ENCODE measurements around the gene DIAPH3.
"Not testable (repeated sequence)": the region's sequence is repeated elsewhere in the genome, so short reads cannot be mapped to it uniquely, and the experiment has no call there.

Gene DIAPH3

DNA sequence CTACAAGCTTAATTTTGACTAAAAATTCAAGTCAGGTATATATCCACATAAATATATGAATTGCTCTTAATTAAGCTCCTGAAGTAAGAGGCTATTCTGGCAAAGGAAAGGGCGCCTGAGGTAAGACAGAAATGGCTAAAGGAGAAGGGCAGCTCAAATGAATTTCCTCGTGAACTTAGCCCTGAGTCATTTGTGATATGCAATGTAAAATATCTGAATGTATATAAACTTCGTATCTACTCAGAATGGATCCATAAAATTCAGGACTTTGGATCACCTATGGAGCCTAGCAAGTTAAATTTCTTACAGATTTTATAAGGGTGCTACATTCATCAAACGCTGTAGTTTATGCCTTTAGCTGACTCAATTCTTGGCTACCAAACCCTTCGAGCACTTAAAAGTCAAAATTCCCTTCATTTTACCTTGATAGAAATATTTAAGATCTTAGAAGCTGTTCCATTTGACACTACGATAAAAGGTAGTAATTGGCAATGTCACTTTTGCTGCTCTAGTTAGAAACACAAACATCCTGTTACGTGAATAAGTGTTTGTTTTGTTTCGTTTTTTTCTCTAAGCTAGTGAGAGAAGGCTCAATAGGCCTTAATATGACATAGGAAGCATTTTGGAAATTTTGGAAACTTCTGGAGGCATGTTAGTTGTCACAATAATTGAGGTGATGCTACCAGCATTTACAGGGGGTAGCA is 69.2 kb downstream of the DIAPH3 start:
- DNase-seq = no peak

DNA sequence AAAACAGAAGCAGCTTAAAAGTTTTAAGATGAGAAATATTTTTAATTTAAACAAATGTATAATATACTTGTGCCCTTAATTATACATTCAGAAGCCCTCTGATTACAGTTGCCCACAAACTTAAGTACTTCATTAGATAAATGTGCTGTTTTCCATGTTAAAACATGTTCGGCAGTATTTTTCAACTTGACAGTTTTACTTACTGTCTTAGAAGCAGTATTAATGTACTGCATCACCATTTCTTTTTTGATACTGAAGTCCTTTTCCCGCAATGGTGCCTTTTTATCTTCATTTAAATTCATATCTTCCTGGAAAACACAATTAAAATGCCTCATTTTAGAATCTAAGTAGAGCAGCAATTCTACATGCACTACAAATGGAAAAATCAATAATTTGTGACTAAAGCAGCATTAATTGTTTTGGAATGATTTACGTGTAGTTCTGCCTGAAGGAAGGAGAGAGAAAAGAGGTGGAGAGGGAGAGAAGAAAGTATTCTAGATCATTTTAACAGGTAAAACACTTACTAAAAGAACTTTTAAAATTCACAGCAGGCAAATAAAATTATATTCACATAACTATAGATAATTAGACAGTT is 70.2 kb downstream of the DIAPH3 start:
- DNase-seq = no peak

DNA sequence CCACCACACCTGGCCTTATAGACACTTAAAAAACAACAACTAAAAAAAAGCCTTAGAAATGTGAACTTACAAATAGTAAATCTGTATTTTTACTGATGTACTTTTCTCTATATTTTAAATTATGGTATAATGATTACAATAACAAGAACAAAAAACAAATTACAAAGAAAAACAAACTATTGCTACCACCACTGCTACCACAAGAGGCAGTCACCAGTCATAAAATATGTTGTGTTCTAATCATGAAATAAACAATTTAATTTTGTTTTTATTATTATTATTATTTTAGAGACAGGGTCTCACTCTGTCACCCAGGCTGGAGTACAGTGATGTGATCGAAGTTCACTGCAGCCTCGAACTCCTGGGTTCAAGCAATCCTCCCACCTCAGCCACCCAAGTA is 72.2 kb downstream of the DIAPH3 start:
- DNase-seq = no peak

DNA sequence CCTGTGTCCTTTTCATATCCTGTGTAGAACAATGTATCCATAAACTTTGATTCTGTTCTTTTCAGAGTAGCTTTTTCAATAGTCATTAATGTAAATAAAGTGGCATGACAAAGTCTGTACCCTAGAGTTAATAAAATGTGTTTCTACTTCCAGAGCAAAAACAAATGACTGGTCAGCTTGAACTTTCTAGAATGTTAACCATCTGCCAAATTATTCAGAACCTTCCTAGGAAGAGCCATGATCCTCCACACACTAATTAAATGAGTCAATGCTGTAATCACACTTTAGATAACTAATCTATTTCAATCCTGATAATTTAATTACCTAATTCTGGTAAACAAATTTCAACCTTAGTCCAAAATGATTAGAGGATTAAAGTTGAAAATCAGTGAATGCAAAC is 73.2 kb downstream of the DIAPH3 start:
- DNase-seq = no peak

DNA sequence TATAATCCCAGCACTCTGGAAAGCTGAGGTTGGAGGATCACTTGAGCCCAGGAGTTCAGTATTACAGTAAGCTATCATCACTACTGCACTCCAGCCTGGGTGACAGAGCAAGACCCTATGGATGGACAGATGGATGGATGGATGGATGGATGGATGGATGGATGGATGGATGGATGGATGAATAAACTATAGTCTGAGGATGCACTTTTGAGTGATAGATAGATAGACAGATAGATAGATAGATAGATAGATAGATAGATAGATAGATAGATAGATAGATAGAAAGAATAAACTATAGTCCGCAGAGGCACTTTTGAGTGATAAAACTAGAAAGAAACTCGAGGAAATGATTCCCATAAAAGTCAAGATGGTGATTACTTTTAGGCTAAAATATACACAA is 79.9 kb downstream of the DIAPH3 start:
- not testable (repeated sequence) for DNase-seq

DNA sequence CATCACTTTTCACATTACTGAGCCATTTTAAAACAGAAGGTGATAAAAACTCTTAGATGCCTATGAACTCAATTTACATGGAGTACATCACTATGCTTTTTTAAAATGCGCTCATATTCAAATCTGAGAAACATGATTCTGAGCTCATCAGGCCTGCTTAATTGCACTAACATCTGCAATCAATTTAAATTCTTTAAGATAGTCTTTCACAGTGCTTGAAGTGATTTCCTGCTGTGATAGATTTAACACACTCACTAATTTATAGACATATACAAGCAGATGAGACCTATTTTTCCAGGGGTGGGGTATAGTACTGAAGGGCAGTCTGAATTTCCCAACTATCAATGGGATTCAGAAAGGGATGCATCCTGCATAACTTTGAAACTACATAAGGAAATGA is 82.9 kb downstream of the DIAPH3 start:
- DNase-seq = no peak

DNA sequence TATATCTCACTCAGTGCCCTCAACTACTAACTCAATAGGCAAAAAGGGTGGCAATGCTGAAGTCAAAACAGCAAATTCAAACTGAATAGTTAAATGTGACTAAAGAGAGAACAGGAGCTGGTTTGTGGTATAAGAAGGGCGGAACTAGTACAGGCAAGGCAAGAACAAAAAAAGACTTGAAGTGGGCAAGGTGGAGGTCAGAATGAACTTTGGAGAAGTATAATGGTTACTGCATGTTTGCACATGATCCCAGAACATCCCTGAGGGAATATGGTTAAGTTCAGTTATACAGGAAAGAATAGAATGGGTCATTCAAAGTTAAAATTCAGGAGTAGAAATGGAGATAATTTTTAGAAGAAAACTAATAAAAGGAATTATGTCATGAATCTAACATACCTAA is 85.5 kb downstream of the DIAPH3 start:
- no peak for DNase-seq

DNA sequence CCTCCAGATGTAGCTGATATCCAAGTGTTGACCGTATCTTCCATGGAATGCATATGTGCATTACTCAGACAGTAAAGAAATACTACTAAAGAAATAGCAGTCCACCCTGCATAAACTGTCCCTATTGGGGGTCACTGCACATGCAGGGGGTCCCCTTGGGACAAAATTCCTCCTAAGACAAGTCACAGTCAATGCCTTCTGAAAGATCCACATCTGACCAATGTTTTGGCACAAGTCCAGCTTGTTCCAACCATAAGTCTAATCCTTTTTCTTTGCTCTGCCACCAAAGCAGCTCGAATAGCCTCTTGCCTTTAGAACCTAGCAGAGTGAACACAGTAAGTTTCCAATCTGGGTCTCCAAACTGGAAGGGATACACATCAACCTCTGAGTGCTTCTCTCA is 87.9 kb downstream of the DIAPH3 start:
- DNase-seq = no peak

DNA sequence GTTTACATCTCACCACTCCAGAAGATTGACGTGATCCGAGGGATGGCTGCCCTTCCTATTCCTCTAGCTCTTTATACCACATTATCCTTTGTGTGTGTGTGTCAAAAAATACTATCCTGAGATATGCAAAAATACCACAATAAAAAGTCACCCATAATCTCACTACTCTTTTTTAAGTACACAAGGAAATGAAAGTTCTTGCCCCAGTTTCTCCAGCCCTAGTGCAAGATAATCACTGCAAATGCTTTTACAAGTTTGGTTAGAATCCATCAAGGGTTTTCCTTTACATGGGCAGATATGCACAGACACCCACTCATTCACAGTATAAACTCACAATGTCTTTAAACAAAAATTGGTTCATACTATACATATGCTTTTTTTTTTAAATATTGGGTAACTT is 89.3 kb downstream of the DIAPH3 start:
- no peak for DNase-seq

DNA sequence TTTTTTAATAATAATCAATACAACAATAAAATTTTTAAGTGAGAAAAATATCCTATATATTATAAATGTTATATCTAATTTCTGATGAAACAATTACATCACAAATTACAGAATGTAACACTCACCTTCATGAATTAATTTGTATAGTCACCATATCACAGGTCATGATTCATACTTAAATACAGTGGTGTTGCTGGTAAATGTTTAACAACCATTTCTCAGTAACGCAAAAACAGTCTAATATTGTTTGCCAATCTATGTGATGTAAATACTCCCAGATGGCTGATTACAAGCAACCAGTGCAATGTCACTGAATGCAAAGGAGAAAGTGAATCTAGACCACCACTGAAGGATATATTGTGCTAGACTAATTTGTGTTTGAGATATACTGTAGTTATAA is 97.5 kb downstream of the DIAPH3 start:
- no peak for DNase-seq

DNA sequence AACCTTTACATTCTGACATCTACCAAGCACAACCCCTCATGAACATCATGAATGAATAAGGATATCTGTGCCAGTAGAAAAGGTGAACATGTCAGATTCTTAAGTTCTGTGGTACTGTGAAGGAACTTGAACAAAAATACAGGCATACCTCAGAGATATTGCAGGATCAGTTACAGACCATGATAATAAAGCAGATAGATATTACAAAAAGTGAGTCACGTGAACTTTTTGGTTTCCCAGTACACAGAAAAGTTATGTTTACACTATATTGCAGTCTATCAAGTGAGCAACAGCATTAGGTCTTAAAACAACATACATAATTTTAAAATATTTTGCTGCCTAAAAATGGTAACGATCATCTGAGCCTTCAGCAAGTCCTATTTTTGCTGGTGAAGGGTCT is 101.2 kb downstream of the DIAPH3 start:
- DNase-seq = no peak

DNA sequence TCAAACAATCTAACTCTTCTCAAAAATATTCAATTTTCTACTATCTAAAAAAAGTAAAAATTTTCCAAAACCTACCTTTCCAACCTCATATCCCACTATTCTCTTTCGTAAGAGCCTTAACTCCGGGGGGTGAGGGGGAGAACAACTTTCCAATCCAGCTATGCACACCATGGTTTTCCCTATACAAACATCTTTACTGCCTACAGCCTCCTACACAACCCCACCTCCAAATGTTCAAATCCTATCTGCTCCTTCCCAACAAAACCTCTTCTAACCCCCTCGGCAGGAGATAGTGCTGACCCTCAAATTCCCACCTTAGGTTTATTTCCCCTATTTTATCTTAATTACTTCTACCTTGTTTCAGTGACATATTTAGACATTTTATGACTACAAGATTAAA is 102.0 kb downstream of the DIAPH3 start:
- DNase-seq = no peak

DNA sequence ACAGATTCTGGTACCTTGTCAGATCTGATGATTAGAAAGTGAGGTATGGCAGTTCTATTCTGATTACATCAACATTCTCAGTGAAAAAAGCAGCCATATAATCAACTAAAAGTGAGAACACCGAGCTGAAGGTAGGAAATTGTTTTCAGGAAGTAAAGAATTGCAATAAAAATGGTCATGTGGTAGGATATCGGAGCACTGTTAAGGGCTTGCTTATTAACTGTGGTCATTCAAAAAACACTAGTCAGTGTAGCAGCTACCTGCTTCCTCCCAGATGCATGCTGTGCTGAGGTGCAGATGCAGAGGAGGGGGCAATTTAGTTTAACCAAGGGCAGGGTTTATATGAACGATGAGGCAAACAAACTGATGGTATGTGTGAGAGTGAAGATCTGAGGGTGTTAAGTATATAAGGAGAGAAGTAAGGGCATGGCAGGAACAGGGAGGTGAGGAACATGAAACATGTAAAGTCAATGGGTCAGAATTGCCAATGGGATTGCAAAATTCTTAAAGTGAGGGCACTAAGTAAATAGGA is 111.9 kb downstream of the DIAPH3 start:
- DNase-seq = no peak

DNA sequence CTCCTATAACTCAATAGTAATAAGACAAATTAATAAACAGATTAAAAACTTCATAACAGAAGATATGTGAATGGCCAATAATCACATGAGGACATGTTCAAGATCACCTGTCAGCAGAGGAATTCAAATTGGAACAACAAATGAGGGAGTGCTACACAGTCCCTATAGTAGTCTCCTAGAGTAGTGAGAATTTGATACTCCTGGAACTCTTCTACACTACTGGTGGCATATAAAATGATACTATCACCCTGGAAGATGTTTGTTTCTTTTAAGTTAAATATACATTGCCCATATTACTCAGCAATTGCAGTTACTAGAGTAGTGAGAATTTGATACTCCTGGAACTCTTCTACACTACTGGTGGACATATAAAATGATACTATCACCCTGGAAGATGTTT is 115.4 kb downstream of the DIAPH3 start:
- DNase-seq = not testable (repeated sequence)

DNA sequence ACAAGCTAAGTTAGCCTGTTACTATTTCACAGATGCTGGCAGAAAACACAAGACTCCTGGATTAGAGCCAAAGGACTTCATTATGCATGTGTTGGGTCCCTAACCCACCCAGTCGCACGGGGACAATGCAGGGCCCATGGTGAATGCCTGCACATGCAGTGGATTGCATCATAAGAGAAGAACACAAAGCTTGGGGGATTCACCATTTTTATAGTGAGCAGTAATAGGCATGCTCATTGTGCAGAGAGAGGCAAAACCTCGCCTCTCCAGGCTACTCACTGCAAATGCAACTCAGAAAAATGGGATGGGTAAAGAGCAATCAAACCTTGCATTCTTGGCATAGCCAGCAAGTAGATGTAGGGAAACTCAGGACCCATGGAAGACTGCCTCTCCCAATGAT is 115.8 kb downstream of the DIAPH3 start:
- no peak for DNase-seq

DNA sequence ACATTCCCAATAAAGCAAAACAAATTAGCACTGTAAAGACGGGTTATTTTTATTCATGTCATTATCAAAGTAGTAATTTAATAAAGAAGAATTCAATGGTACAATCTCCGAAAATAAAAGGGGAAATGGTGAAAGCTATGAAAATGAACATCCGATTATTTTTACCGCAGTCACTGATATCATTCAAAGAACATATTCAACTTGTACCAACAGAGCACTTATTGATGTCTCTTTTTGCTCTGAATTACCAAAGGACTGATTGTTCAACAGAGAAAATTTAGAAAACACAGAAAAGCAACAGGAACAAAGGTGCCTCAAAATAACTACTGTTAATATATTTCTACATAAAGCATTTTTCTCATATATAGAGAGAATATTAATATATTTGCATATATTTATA is 119.4 kb downstream of the DIAPH3 start:
- no peak for DNase-seq

DNA sequence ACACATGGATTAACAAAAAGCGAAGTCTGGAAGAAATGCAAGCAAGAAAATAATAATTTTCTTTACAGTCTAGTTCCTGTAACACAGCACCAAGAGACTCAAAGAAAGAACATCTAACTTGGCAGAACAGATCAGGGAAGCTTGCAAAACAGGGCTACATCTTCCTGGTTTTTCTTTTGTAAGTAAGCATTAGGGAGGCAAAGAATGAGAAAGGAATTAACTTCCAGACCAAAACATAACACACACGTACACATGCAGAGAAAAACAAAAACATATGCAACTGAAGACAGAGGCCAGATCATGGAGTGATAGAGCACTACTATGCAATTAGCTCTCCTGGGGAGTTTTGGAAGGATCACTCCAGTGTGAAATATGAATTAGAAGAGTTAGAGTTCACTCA is 120.5 kb downstream of the DIAPH3 start:
- no peak for DNase-seq

DNA sequence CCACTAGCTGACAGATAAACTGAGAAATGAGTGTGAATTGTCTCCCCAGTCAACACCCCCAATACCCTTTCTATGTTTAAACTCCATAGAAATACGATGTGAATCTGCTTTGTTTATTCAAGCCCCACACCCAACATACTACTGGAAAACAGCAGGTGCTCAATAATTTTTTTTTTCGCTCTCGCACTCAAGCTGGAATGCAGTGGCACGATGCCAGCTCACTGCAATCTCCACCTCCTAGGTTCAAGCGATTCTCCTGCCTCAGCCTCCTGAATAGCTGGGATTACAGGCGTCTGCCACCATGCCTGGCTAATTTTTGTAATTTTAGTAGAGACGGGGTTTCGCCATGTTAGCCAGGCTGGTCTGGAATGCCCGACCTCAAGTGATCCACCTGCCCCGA is 123.1 kb downstream of the DIAPH3 start:
- not testable (repeated sequence) for DNase-seq

DNA sequence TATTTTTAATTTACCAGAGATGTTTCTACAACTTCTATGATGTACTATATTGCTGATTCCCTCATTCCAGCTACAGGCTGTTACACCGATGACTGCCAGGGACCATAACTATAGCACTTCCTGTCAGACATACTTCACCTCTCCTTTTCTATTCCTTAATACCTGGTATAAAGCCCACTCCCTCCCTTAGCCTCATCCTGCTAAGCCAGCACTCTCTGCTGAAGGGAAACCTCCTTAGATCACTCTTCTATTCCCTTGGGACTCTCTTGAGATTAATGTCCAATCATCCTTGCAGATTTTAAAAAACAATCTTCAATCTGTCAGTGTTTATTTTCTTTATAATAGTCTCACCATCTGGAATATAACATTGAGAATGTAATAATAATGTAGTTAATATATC is 127.9 kb downstream of the DIAPH3 start:
- no peak for DNase-seq

DNA sequence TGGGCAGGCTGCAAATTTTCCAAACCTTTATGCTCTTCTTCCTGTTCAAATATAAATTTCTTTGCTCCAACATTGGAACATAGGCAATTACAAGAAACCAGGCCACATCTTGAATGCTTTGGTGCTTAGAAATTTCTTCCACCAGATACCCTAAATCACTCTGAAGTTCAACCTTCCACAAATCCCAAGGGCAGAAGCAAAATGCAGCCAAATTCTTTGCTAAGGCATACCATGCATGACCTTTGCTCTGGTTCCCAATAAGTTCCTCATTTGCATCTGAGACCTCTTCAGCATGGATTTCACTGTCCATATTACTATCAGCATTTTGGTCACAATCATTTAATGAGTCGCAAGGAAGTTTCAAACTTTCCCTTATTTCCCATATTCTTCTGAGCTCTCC is 130.9 kb downstream of the DIAPH3 start:
- DNase-seq = no peak

DNA sequence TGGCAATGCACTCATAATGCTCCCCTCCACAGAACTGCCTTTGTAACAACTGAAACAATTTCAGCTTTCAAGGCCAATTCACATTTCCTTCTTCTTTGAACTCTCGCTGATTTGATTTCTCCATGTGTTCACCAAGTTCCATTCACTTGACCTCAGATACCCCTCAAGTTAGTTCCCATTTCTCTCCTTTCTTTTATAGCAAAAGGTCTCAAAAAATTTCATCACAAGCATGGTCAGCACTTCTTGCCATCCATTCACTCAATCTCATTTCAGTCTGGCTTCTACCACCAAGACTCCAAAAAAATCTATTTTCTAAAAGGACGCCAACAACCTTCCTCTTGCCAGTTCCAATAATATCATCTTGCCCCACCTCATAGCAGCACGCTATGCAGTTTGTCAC is 135.7 kb downstream of the DIAPH3 start:
- no peak for DNase-seq

DNA sequence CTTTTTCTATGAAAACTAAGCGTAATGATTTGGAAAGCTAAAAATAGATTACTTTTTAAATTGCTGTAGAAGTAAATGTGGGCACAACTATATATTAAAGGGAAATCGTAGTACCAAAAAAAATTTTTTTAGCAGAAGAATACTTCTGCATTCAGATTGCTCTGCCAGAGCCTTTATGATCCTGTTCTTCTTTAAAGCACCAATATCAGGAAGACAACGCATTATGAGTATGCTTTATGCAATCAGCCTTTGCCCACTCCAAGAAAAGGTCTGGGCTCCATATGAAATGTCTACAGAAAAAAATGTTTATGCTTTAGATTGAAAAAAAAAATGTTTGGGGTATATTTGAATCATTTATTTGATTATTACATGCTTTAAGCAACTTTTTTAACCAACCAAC is 137.4 kb downstream of the DIAPH3 start:
- no peak for DNase-seq

DNA sequence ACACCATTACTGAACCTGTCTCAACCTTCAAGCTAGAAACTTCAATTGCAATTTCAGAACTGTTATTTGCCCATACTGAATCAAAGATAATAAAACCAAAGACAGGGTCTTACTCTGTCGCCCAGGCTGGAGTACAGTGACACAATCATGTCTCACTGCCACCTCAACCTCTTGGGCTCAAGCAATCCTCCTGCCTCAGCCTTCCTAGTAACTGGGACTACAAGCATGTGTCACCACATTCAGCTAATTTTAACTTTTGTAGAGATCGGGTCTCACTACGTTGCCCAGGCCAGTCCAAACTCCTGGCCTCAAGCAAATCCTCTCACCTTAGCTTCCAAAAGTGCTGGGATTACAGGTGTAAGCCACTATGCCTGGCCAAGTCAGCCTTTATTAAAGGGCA is 143.4 kb downstream of the DIAPH3 start:
- DNase-seq = no peak

DNA sequence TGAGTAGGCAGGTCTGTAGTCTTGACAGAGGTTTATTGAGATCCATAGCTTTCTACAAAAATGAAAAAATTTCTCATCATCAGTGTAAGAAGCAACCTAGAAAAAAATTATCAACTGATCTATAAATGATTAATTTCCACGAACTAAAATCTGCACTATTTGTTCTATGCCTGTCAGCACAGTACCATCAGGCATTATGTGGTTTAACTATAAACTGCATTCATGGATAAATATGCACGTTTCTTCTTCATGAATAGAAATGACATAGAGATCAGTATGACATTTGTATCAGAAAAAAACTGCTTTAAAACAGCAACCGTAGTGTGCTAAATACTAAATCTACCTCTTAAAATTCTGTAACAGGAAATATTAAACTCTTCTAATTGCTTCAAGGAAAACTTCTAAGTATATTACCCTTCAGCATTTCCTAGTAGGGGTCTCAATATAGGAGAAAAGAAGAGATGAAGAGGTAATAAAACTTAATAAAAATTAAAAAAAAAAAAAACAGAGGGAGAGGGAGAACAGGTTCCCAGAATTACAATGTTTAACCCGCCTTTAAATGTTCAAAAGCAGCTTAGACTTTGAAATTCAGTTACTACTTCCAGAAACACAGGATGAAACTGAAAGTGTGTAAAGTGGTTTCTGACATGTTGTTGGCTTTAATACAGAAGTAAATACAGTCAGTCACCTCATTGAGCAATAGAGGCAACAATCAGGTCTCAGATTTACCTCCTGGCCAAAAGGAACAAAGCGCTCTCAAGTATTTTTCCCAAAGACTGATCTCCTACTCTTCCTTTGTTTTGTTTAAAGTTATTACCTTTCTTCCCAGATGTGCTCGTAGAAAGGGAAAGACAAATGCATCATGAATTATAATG is 144.4 kb downstream of the DIAPH3 start:
- peak in 1 of 2 donors; percentile 13 for DNase-seq
